H1 (cell line): ENCODE data around the gene OXCT2. TPM values are rescaled to one million over a fixed set of nuclear protein-coding genes. Genes with fewer than 3 reads are reported as not detected.

Experiments
- CTCF ChIA-PET: fragments of 300-600 bp; sonication (Branson Sonifier 250); formaldehyde crosslinking; loops from one replicate; lab custom pipeline; 2021; ENCODE audit not compliant: partially characterized antibody; lab: Charles Lee
- POLR2A ChIA-PET: fragments of 300-600 bp; sonication (Branson Sonifier 250); formaldehyde crosslinking; loops from one replicate; lab custom pipeline; 2021; ENCODE audit warnings: inconsistent platforms; ENCODE audit not compliant: partially characterized antibody; lab: Charles Lee
- DNase-seq, 2 experiments: peaks; one replicate each; pipeline versions ENCODE4 v3.0.0 to v3.0.0-alpha.2; 2010 to 2022; ENCODE audit warnings: low spot score in 2 of 2, low read depth in 1 of 2, mixed read lengths in 1 of 2
- FAIRE-seq: peaks from 2 replicates; lab custom pipeline; 2011; peaks lifted over from hg19 to GRCh38; lab: Jason Lieb, UNC
- H2AFZ ChIP-seq: 2 replicates; pipeline ENCODE4 v1.8.1; 2012; ENCODE audit warnings: low read length, inconsistent platforms
- H2AK5ac ChIP-seq: 2 replicates; pipeline ENCODE4 v1.6.1; 2013; ENCODE audit warnings: low read depth, low read length
- H2BK120ac ChIP-seq: replicated peaks from 2 replicates; pipeline ENCODE3; 2013; ENCODE audit warnings: low read depth, low read length, inconsistent platforms
- H2BK12ac ChIP-seq: 2 replicates; pipeline ENCODE4 v1.6.1; 2013; ENCODE audit warnings: low read depth, low read length
- H2BK15ac ChIP-seq: 2 replicates; pipeline ENCODE4 v1.6.1; 2013; ENCODE audit warnings: low read length
- H2BK20ac ChIP-seq: 2 replicates; pipeline ENCODE4 v1.6.1; 2013; ENCODE audit warnings: low read length
- H2BK5ac ChIP-seq: 2 replicates; pipeline ENCODE4 v1.6.1; 2013; ENCODE audit warnings: low read depth, low read length
- H3K14ac ChIP-seq: 2 replicates; pipeline ENCODE4 v1.6.1; 2013; ENCODE audit warnings: inconsistent platforms; ENCODE audit not compliant: insufficient read length
- H3K18ac ChIP-seq: 2 replicates; pipeline ENCODE4 v1.6.1; 2013; ENCODE audit warnings: low read length; ENCODE audit errors: extremely low read depth
- H3K23ac ChIP-seq: 2 replicates; pipeline ENCODE4 v1.6.1; 2013; ENCODE audit warnings: inconsistent platforms; ENCODE audit not compliant: insufficient read length
- H3K23me2 ChIP-seq: 2 replicates; pipeline ENCODE4 v1.6.1; 2013; ENCODE audit warnings: low read depth, low read length
- H3K27ac ChIP-seq: 2 replicates; pipeline ENCODE4 v1.6.1; 2011; ENCODE audit warnings: low read depth, low read length, inconsistent platforms
- H3K27me3 ChIP-seq, 4 experiments: replicated peaks in 1 of 4; 1 replicate in 1 of 4; 2 replicates in 3 of 4; pipeline versions ENCODE4 v1.6.1 to v1.8.1; 2011 to 2013; ENCODE audit warnings: low read length in 3 of 4, mild to moderate bottlenecking in 3 of 4, inconsistent platforms in 2 of 4, mixed read lengths in 2 of 4, moderate library complexity in 1 of 4; ENCODE audit not compliant: control insufficient read depth in 3 of 4, insufficient read depth in 3 of 4; ENCODE audit errors: extremely low read depth in 1 of 4
- H3K36me3 ChIP-seq, 4 experiments: 2 replicates each; pipeline versions ENCODE4 v1.6.1 to v1.8.1; 2011 to 2013; ENCODE audit warnings: mild to moderate bottlenecking in 4 of 4, low read length in 3 of 4, moderate library complexity in 2 of 4, control low read depth in 1 of 4, inconsistent platforms in 1 of 4; ENCODE audit not compliant: insufficient read depth in 4 of 4, control insufficient read depth in 2 of 4
- H3K4ac ChIP-seq: replicated peaks from 2 replicates; pipeline ENCODE3; 2013; ENCODE audit warnings: low read length, low read depth, mixed read lengths, inconsistent platforms; ENCODE audit not compliant: insufficient read length
- H3K4me1 ChIP-seq, 4 experiments: replicated peaks in 1 of 4; 1 replicate in 1 of 4; 2 replicates in 3 of 4; pipeline versions ENCODE4 v1.6.1 to v1.8.1; 2011 to 2013; ENCODE audit warnings: low read length in 3 of 4, inconsistent platforms in 2 of 4, mixed read lengths in 1 of 4; ENCODE audit not compliant: insufficient read depth in 4 of 4, control insufficient read depth in 3 of 4
- H3K4me2 ChIP-seq, 2 experiments: 2 replicates each; pipeline versions ENCODE4 v1.6.1 to v1.8.1; 2011 to 2013; ENCODE audit warnings: low read depth in 2 of 2, low read length in 2 of 2, control low read depth in 1 of 2, inconsistent platforms in 1 of 2, mild to moderate bottlenecking in 1 of 2; ENCODE audit not compliant: insufficient read depth in 1 of 2
- H3K4me3 ChIP-seq, 4 experiments: fragments of 200-600, 300-600 bp in 1 of 4; sonication (generic), shearing (Covaris generic), sonication (Bioruptor Twin) in 1 of 4; 2 replicates each; pipeline versions ENCODE4 v1.5.1 to v1.8.1; 2011 to 2016; ENCODE audit warnings: low read length in 4 of 4, low read depth in 3 of 4, control low read depth in 2 of 4, inconsistent platforms in 2 of 4, mild to moderate bottlenecking in 2 of 4, mixed read lengths in 1 of 4, moderate library complexity in 1 of 4; ENCODE audit not compliant: insufficient read depth in 2 of 4; ENCODE audit errors: extremely low read depth in 1 of 4
- H3K56ac ChIP-seq: replicated peaks from 2 replicates; pipeline ENCODE3; 2013; ENCODE audit warnings: low read depth, mild to moderate bottlenecking, mixed read lengths, low read length, inconsistent platforms; ENCODE audit not compliant: insufficient read length
- H3K79me1 ChIP-seq: 2 replicates; pipeline ENCODE4 v1.6.1; 2013; ENCODE audit warnings: low read depth, low read length, control low read depth
- H3K79me2 ChIP-seq, 2 experiments: 2 replicates each; pipeline versions ENCODE4 v1.6.1 to v1.8.1; 2012 to 2013; ENCODE audit warnings: low read length in 2 of 2, mild to moderate bottlenecking in 2 of 2, inconsistent platforms in 1 of 2; ENCODE audit not compliant: insufficient read depth in 2 of 2, control insufficient read depth in 1 of 2
- H3K9ac ChIP-seq, 4 experiments: replicated peaks in 1 of 4; 1 replicate in 1 of 4; 2 replicates in 3 of 4; pipeline versions ENCODE4 v1.6.1 to v1.8.1; 2011 to 2013; ENCODE audit warnings: low read depth in 3 of 4, low read length in 3 of 4, control low read depth in 2 of 4, mild to moderate bottlenecking in 2 of 4, moderate library complexity in 2 of 4, inconsistent platforms in 1 of 4; ENCODE audit errors: extremely low read depth in 1 of 4
- H3K9me3 ChIP-seq, 2 experiments: 2 replicates each; pipeline versions ENCODE4 v1.6.1 to v1.8.1; 2012 to 2013; ENCODE audit warnings: mild to moderate bottlenecking in 2 of 2, moderate library complexity in 2 of 2, control low read depth in 1 of 2, inconsistent platforms in 1 of 2, low read depth in 1 of 2, low read length in 1 of 2, mixed read lengths in 1 of 2; ENCODE audit not compliant: insufficient read depth in 2 of 2
- H4K20me1 ChIP-seq, 2 experiments: replicated peaks in 1 of 2; 2 replicates each; pipeline versions ENCODE3 to v1.8.1; 2011 to 2013; ENCODE audit warnings: inconsistent platforms in 2 of 2, low read length in 2 of 2, mild to moderate bottlenecking in 1 of 2; ENCODE audit not compliant: insufficient read depth in 2 of 2, control insufficient read depth in 1 of 2
- H4K5ac ChIP-seq: 2 replicates; pipeline ENCODE4 v1.6.1; 2013; ENCODE audit warnings: low read length, low read depth, mixed read lengths, inconsistent platforms; ENCODE audit not compliant: insufficient read length
- H4K8ac ChIP-seq: 2 replicates; pipeline ENCODE4 v1.8.0; 2013; ENCODE audit warnings: mild to moderate bottlenecking, moderate library complexity, low read length, inconsistent platforms; ENCODE audit not compliant: insufficient read depth; ENCODE audit errors: extremely low read depth
- H4K91ac ChIP-seq: replicated peaks from 2 replicates; pipeline ENCODE3; 2013; ENCODE audit warnings: low read length, mixed read lengths, inconsistent platforms; ENCODE audit not compliant: insufficient read length
- BACH1 ChIP-seq: IDR thresholded peaks from 2 replicates; pipeline ENCODE4 v1.6.1; 2012; ENCODE audit warnings: low read length, improper control_type of control experiment
- CBX5 ChIP-seq: fragments of 300-800, 300-1000 bp; sonication (generic); IDR thresholded peaks from 2 replicates; pipeline ENCODE4 v1.7.1; 2016; ENCODE audit warnings: antibody characterized with exemption, low read length, low read depth
- CTBP2 ChIP-seq: IDR thresholded peaks from 2 replicates; pipeline ENCODE4 v1.7.0; 2011; ENCODE audit warnings: borderline replicate concordance, mild to moderate bottlenecking, moderate library complexity, mixed read lengths, low read length; ENCODE audit not compliant: insufficient read depth, insufficient read length
- EGR1 ChIP-seq: IDR thresholded peaks from 2 replicates; pipeline ENCODE4 v1.6.1; 2011; ENCODE audit warnings: low read depth, low read length, borderline replicate concordance
- EZH2 ChIP-seq: fragments of 200-600 bp; sonication (generic); IDR thresholded peaks from 2 replicates; pipeline ENCODE4 v1.7.1; 2012; ENCODE audit warnings: low read depth, mild to moderate bottlenecking, moderate library complexity, low read length, inconsistent platforms; ENCODE audit not compliant: severe bottlenecking
- MAFK ChIP-seq: IDR thresholded peaks from 2 replicates; pipeline ENCODE4 v1.6.1; 2012; ENCODE audit warnings: low read depth, mild to moderate bottlenecking, improper control_type of control experiment, low read length
- NRF1 ChIP-seq: IDR thresholded peaks from 2 replicates; pipeline ENCODE4 v1.6.1; 2011; ENCODE audit warnings: mild to moderate bottlenecking, low read depth, low read length, improper control_type of control experiment
- POLR2AphosphoS5 ChIP-seq: IDR thresholded peaks from 2 replicates; pipeline ENCODE4 v1.6.1; 2011; ENCODE audit warnings: low read depth, low read length
- RXRA ChIP-seq: IDR thresholded peaks from 2 replicates; pipeline ENCODE4 v1.6.1; 2011; ENCODE audit warnings: low read depth, mild to moderate bottlenecking, low read length, moderate library complexity; ENCODE audit not compliant: insufficient read depth
- SIX5 ChIP-seq: IDR thresholded peaks from 2 replicates; pipeline ENCODE4 v1.6.1; 2011; ENCODE audit warnings: mild to moderate bottlenecking, low read depth, low read length
- TAF7 ChIP-seq: optimal IDR thresholded peaks from 2 replicates; pipeline ENCODE3; 2011; ENCODE audit warnings: low read depth, mild to moderate bottlenecking, inconsistent platforms, low read length, moderate library complexity, borderline replicate concordance
- YY1 ChIP-seq: IDR thresholded peaks from 2 replicates; pipeline ENCODE4 v1.6.1; 2011; ENCODE audit warnings: low read depth, mild to moderate bottlenecking, low read length
- WGBS, 2 experiments: shearing (Covaris generic) in 1 of 2; methylation state at CpG; one replicate each; pipeline versions ENCODE4 v1.1.6 to v1.1.7; 2013 to 2015; ENCODE audit warnings: low lambda C conversion rate in 2 of 2, mixed read lengths in 2 of 2, inconsistent platforms in 1 of 2, low coverage in 1 of 2, missing lambda C conversion rate in 1 of 2; ENCODE audit not compliant: insufficient replicate concordance in 2 of 2, insufficient coverage in 1 of 2, insufficient read length in 1 of 2; ENCODE audit errors: extremely low coverage in 1 of 2, missing lambda C conversion rate in 1 of 2; 5-methylcytosine and 5-hydroxymethylcytosine counted together
- polyA plus RNA-seq, 7 experiments: library from polyadenylated mRNA; depleted of rRNA in 3 of 7; stranded (reverse) in 5 of 7; unstranded in 2 of 7; fragments of >200 nt in 5 of 7; fragments of 200-250 nt in 2 of 7; gene quantifications; 1 replicate in 5 of 7; 2 replicates in 1 of 7; 4 replicates in 1 of 7; pipeline versions ENCODE4 v1.2.1 to v1.2.3, GENCODE V29; 2011 to 2013; ENCODE audit warnings: missing spikeins in 2 of 7, mixed read lengths in 2 of 7
- total RNA-seq: library from RNA; stranded (reverse); fragmentation: NEBNext Ultra II Directional; extraction: Animal tissue kit (Norgen Biotek cat#: 25700); gene quantifications from 2 replicates; pipeline ENCODE4 v1.2.1, GENCODE V29; 2021

OXCT2 gene
- total and polyA plus RNA-seq, 2 of the 8 experiments (the other 6 are each of a cell fraction or from before 2014, with no cell fraction given) = 2.6 to 2.9 TPM

GRCh38 chr1:39727932-39728317, 43.2 kb downstream of the OXCT2 start:
- Histone ChIP-seq H3K79me1 (no peaks in the 10 kb centered on the region), H3K9me3 (no peaks in the 10 kb centered on the region), H2AK5ac (0 out of 2 replicates have a peak overlapping the region, but pooled peaks have one; percentile 24), H4K5ac (no peak overlapping the region), H3K4me2 (no peak overlapping the region), H3K36me3 (no peaks in the 10 kb centered on the region), H3K14ac (no peak overlapping the region), H3K27ac (no peak overlapping the region), H4K8ac (no peak overlapping the region), H3K56ac (no peak overlapping the region), H2BK12ac (no peak overlapping the region), H3K4me1 (no peaks in the 10 kb centered on the region), H3K4ac (no peak overlapping the region), H3K18ac (no peak overlapping the region), H3K4me3 (no peak overlapping the region), H2AFZ (no peak overlapping the region), H3K23me2 (no peaks in the 10 kb centered on the region), H4K20me1 (no peaks in the 10 kb centered on the region), H2BK15ac (no peak overlapping the region), H2BK120ac (no peak overlapping the region), H3K27me3 (peaks cover 2 to 51% (median 35%) of the 10 kb centered on the region in 4 experiments), H4K91ac (no peak overlapping the region), H3K9ac (no peak overlapping the region), H2BK5ac (no peak overlapping the region), H2BK20ac (no peak overlapping the region), H3K23ac (no peak overlapping the region), H3K79me2 (no peaks in the 10 kb centered on the region)
- ChIA-PET CTCF (interaction anchor here (0.7 to 1.6 kb wide), 3 partner anchors 8 to 75 kb away, joined by 3 read pairs; no protein-coding TSS in a partner anchor), POLR2A (no interaction called here)
- FAIRE-seq = no peak
- DNase-seq = no peak
- 76% methylated on average over 14 of the region's 14 CpGs; no CpG with 5 or more reads in 1 of the 2 experiments for WGBS, 2 experiments
- TF ChIP-seq NRF1 = no peak
- no peak for TF ChIP-seq CBX5
- no peak for TF ChIP-seq YY1
- TF ChIP-seq RXRA = no peak
- no peak for TF ChIP-seq SIX5
- TF ChIP-seq CTBP2 = no peak
- TF ChIP-seq EZH2 = no peak
- no peak for TF ChIP-seq BACH1
- no peak for TF ChIP-seq MAFK
- no peak for TF ChIP-seq TAF7
- no peak for TF ChIP-seq POLR2AphosphoS5
- no peak for TF ChIP-seq EGR1
